ENCODE measurements around the gene LBX2. TPM values are rescaled to one million over a fixed set of nuclear protein-coding genes. Genes with fewer than 3 reads are reported as not detected.

LBX2 gene
- total and polyA plus RNA-seq, 2 of the 4 experiments (the other 2 are of a cell fraction) = 0.18 to 0.62 TPM

DNA sequence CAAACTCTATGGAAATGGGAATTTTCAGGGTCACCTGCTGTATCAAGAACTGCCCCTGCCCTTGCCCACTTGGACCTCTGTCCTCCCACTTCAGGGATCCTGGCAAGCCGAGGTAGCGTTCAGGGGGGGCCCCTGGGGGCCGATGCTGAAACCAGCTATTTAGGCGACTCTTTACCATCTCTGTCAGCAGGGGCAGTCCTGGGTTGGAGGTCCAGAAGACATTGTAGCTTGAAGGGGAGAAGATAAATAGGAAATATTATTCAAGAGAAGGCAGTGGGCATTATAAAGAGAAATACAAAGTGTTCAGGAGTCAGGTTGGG is 36.7 kb downstream of the LBX2 start:
- Histone ChIP-seq H4K20me1 (ENCODE audit: insufficient read depth, low read length) (no peaks in the 10 kb centered on the region), H3K27ac (ENCODE audit: insufficient read depth, low read length) (no peak overlapping the region), H3K9ac (ENCODE audit: low read depth, low read length) (no peak overlapping the region), H3K4me2 (ENCODE audit: low read depth, low read length) (no peak overlapping the region), H3K4me3 (ENCODE audit: insufficient read depth, low read depth, low read length) (no peak overlapping the region), H3K18ac (ENCODE audit: low read depth, low read length) (no peak overlapping the region), H3K27me3 (ENCODE audit: control insufficient read depth, insufficient read depth, low read length) (no peaks in the 10 kb centered on the region), H2BK120ac (ENCODE audit: low read depth, low read length) (no peak overlapping the region), H4K5ac (ENCODE audit: low read depth, low read length) (no peak overlapping the region), H4K91ac (ENCODE audit: insufficient read depth, low read depth, low read length) (no peak overlapping the region), H2BK20ac (ENCODE audit: low read depth, low read length) (no peak overlapping the region), H3K14ac (replicated peaks; ENCODE audit: low read depth, low read length) (no peak overlapping the region), H3K36me3 (ENCODE audit: control insufficient read depth, insufficient read depth, low read length) (peaks cover 21% of the 10 kb centered on the region), H3K4me1 (ENCODE audit: control insufficient read depth, insufficient read depth, low read length) (peaks cover 5% of the 10 kb centered on the region), H3K79me1 (ENCODE audit: low read depth in 1 of 2, low read length in 2 of 2) (peaks cover 13 to 56% of the 10 kb centered on the region in 2 experiments; a peak in 3 of 4 replicates), H3K9me3 (ENCODE audit: control insufficient read depth, insufficient read depth, low read length) (no peaks in the 10 kb centered on the region), H3K23ac (ENCODE audit: low read depth, low read length) (no peak overlapping the region), H3K56ac (ENCODE audit: extremely low read depth, insufficient read depth, low read length) (no peak overlapping the region), H2BK5ac (ENCODE audit: low read depth, low read length, poor library complexity, severe bottlenecking) (no peak overlapping the region), H2AK5ac (ENCODE audit: low read depth, low read length) (no peak overlapping the region), H2AFZ (replicated peaks; ENCODE audit: low read length, poor library complexity) (no peak overlapping the region), H3K4ac (ENCODE audit: low read depth, low read length) (no peak overlapping the region), H4K8ac (ENCODE audit: low read depth in 2 of 2, low read length in 2 of 2) (no peak overlapping the region), H2BK15ac (ENCODE audit: low read depth, low read length) (no peak overlapping the region), H3K9me1 (ENCODE audit: insufficient read depth, low read length) (no peaks in the 10 kb centered on the region), H2AK9ac (replicated peaks; ENCODE audit: low read depth, low read length, poor library complexity) (no peak overlapping the region)
- intact Hi-C loops (cut with micrococcal nuclease) (no loop called here), in situ Hi-C loops (cut with MboI; ENCODE audit: low sequenced_read_pairs) (no loop called here), dilution Hi-C loops (cut with HindIII; ENCODE audit: low sequenced_read_pairs, unreplicated experiment) (no loop called here)
- 96% methylated on average over 3 of the region's 4 CpGs; no CpG with 5 or more reads in 1 of the 2 experiments for WGBS, 2 experiments (ENCODE audit: extremely low coverage in 2 of 2, insufficient read length in 1 of 2)
- ChIA-PET CTCF (no interaction called here), POLR2A (ENCODE audit: unreplicated experiment) (no interaction called here)
- ATAC-seq (ENCODE audit: low read depth) (no peak), DNase-seq (no peak)
- no TSS peak for BruUV-seq (replicated peaks)
- TF ChIP-seq ELK1 (IDR thresholded peaks at IDR 0.05; ENCODE audit: borderline replicate concordance, low read depth, low read length) (no peak), NFE2L2 (IDR thresholded peaks at IDR 0.05; ENCODE audit: low read depth, low read length) (no peak), BHLHE40 (IDR thresholded peaks at IDR 0.05; ENCODE audit: low read depth, low read length) (no peak), FOS (IDR thresholded peaks at IDR 0.05; ENCODE audit: low read depth, low read length) (no peak), MAZ (IDR thresholded peaks at IDR 0.05; ENCODE audit: borderline replicate concordance, low read depth, low read length) (no peak), MXI1 (IDR thresholded peaks at IDR 0.05; ENCODE audit: borderline replicate concordance, low read depth, low read length) (no peak)
- TF ChIP-seq, protein P1, sequence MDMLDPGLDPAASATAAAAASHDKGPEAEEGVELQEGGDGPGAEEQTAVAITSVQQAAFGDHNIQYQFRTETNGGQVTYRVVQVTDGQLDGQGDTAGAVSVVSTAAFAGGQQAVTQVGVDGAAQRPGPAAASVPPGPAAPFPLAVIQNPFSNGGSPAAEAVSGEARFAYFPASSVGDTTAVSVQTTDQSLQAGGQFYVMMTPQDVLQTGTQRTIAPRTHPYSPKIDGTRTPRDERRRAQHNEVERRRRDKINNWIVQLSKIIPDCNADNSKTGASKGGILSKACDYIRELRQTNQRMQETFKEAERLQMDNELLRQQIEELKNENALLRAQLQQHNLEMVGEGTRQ (IDR thresholded peaks at IDR 0.05; ENCODE audit: low read depth, low read length) = no peak
